HEK293 (cell line): Measurements from ENCODE around the gene MCM8.

Experiments used
- CTCF ChIA-PET: fragments of 350-600 bp; formaldehyde crosslinking; extraction: SDS; loops from one replicate; lab custom pipeline; 2021; ENCODE audit warnings: antibody characterized with exemption; lab: Yijun Ruan, JAX
- POLR2A ChIA-PET: fragments of 300-600 bp; formaldehyde crosslinking; extraction: SDS; loops from one replicate; lab custom pipeline; 2020; ENCODE audit warnings: antibody characterized with exemption, inconsistent platforms; lab: Yijun Ruan, JAX
- H3K27ac ChIP-seq: fragments of 200-500 bp; sonication (Bioruptor generic); 2 replicates; pipeline ENCODE4 v1.5.1; 2014; ENCODE audit warnings: low read depth, low read length, control low read depth, inconsistent platforms; ENCODE audit errors: extremely low read depth
- H3K36me3 ChIP-seq, 2 experiments: fragments of 200-500 bp in 1 of 2; sonication (Bioruptor generic) in 1 of 2; 1 replicate in 1 of 2; 2 replicates in 1 of 2; pipeline ENCODE4 v1.5.1; 2014 to 2017; ENCODE audit warnings: inconsistent platforms in 2 of 2, low read length in 2 of 2; ENCODE audit not compliant: control insufficient read depth in 2 of 2, insufficient read depth in 1 of 2
- H3K4me1 ChIP-seq: fragments of 200-500 bp; sonication (Bioruptor generic); 2 replicates; pipeline ENCODE4 v1.5.1; 2014; ENCODE audit warnings: mild to moderate bottlenecking, low read length, inconsistent platforms; ENCODE audit not compliant: control insufficient read depth, insufficient read depth
- H3K4me3 ChIP-seq: 2 replicates; pipeline ENCODE4 v1.5.1; 2011; ENCODE audit warnings: low read depth, mild to moderate bottlenecking, control low read depth, low read length, moderate library complexity
- H3K9me3 ChIP-seq: fragments of 200-500 bp; sonication (Bioruptor generic); 2 replicates; pipeline ENCODE4 v1.5.1; 2014; ENCODE audit warnings: low read depth, low read length, inconsistent platforms; ENCODE audit not compliant: control insufficient read depth, insufficient read depth
- HOXD13 ChIP-seq: sonication (generic); formaldehyde crosslinking; IDR thresholded peaks from 2 replicates; pipeline ENCODE4 v1.8.0; 2022; ENCODE audit warnings: missing genetic modification reagents, borderline replicate concordance
- KLF16 ChIP-seq: fragments of 450-650 bp; formaldehyde crosslinking; IDR thresholded peaks from 2 replicates; pipeline ENCODE4 v1.5.1; 2017; ENCODE audit warnings: missing biosample characterization, missing genetic modification characterization
- OSR2 ChIP-seq: fragments of 450-650 bp; formaldehyde crosslinking; IDR thresholded peaks from 2 replicates; pipeline ENCODE4 v1.5.1; 2016; ENCODE audit warnings: missing biosample characterization, missing genetic modification characterization
- OVOL3 ChIP-seq: fragments of 450-650 bp; formaldehyde crosslinking; IDR thresholded peaks from 2 replicates; pipeline ENCODE4 v1.5.1; 2016; ENCODE audit warnings: missing biosample characterization, missing genetic modification characterization
- REPIN1 ChIP-seq: fragments of 450-650 bp; formaldehyde crosslinking; IDR thresholded peaks from 2 replicates; pipeline ENCODE4 v1.5.1; 2017; ENCODE audit warnings: missing biosample characterization, missing genetic modification characterization, low read depth
- SALL2 ChIP-seq: fragments of 450-650 bp; formaldehyde crosslinking; IDR thresholded peaks from 2 replicates; pipeline ENCODE4 v1.5.0; 2017; ENCODE audit warnings: missing biosample characterization, mild to moderate bottlenecking, missing genetic modification characterization, borderline replicate concordance
- SETDB1 ChIP-seq: IDR thresholded peaks from one replicate; pipeline ENCODE4 v1.6.1; 2017; ENCODE audit warnings: mild to moderate bottlenecking, low read length, moderate library complexity, mixed read lengths; ENCODE audit not compliant: insufficient read length
- SP7 ChIP-seq: fragments of 450-650 bp; formaldehyde crosslinking; IDR thresholded peaks from 2 replicates; pipeline ENCODE4 v1.5.1; 2016; ENCODE audit warnings: missing biosample characterization, missing genetic modification characterization
- TCF7L2 ChIP-seq: IDR thresholded peaks from 2 replicates; pipeline ENCODE4 v1.6.1; 2011; ENCODE audit warnings: low read depth, mild to moderate bottlenecking, inconsistent platforms, low read length, moderate library complexity, borderline replicate concordance
- ZBTB1 ChIP-seq: fragments of 450-650 bp; formaldehyde crosslinking; IDR thresholded peaks from 2 replicates; pipeline ENCODE4 v1.5.1; 2016; ENCODE audit warnings: missing biosample characterization, missing genetic modification characterization
- ZBTB21 ChIP-seq: fragments of 450-650 bp; formaldehyde crosslinking; IDR thresholded peaks from 2 replicates; pipeline ENCODE4 v1.5.1; 2017; ENCODE audit warnings: missing biosample characterization, missing genetic modification characterization
- ZBTB7A ChIP-seq: fragments of 450-650 bp; formaldehyde crosslinking; IDR thresholded peaks from 2 replicates; pipeline ENCODE4 v1.5.1; 2016; ENCODE audit warnings: low read depth, missing biosample characterization, missing genetic modification characterization
- ZFHX2 ChIP-seq: fragments of 450-650 bp; formaldehyde crosslinking; conservative IDR thresholded peaks from 2 replicates; pipeline ENCODE4 v1.5.1; 2016; ENCODE audit warnings: missing biosample characterization, missing genetic modification characterization
- ZNF112 ChIP-seq: fragments of 450-650 bp; formaldehyde crosslinking; IDR thresholded peaks from 2 replicates; pipeline ENCODE4 v1.5.0; 2017; ENCODE audit warnings: missing biosample characterization, missing genetic modification characterization
- ZNF121 ChIP-seq: fragments of 450-650 bp; formaldehyde crosslinking; IDR thresholded peaks from 2 replicates; pipeline ENCODE4 v1.5.1; 2016; ENCODE audit warnings: missing biosample characterization, missing genetic modification characterization
- ZNF140 ChIP-seq: fragments of 450-650 bp; formaldehyde crosslinking; IDR thresholded peaks from 2 replicates; pipeline ENCODE4 v1.5.1; 2016; ENCODE audit warnings: missing biosample characterization, missing genetic modification characterization
- ZNF155 ChIP-seq: fragments of 450-650 bp; formaldehyde crosslinking; IDR thresholded peaks from 2 replicates; pipeline ENCODE4 v1.5.1; 2016; ENCODE audit warnings: missing biosample characterization, missing genetic modification characterization
- ZNF174 ChIP-seq: fragments of 450-650 bp; formaldehyde crosslinking; IDR thresholded peaks from 2 replicates; pipeline ENCODE4 v1.5.0; 2017; ENCODE audit warnings: missing biosample characterization, mild to moderate bottlenecking, missing genetic modification characterization
- ZNF211 ChIP-seq: fragments of 450-650 bp; formaldehyde crosslinking; IDR thresholded peaks from 2 replicates; pipeline ENCODE4 v1.5.1; 2016; ENCODE audit warnings: low read depth, missing biosample characterization, missing genetic modification characterization
- ZNF350 ChIP-seq: fragments of 450-650 bp; formaldehyde crosslinking; IDR thresholded peaks from 2 replicates; pipeline ENCODE4 v1.5.0; 2017; ENCODE audit warnings: missing biosample characterization, mild to moderate bottlenecking, missing genetic modification characterization
- ZNF585B ChIP-seq: fragments of 450-650 bp; formaldehyde crosslinking; IDR thresholded peaks from 2 replicates; pipeline ENCODE4 v1.5.1; 2016; ENCODE audit warnings: missing biosample characterization, missing genetic modification characterization
- ZNF624 ChIP-seq: fragments of 450-650 bp; formaldehyde crosslinking; IDR thresholded peaks from 2 replicates; pipeline ENCODE4 v1.5.1; 2017; ENCODE audit warnings: missing biosample characterization, missing genetic modification characterization
- ZNF658 ChIP-seq: fragments of 450-650 bp; formaldehyde crosslinking; IDR thresholded peaks from 2 replicates; pipeline ENCODE4; 2016; ENCODE audit warnings: missing biosample characterization, missing genetic modification characterization
- ZNF76 ChIP-seq: fragments of 450-650 bp; formaldehyde crosslinking; IDR thresholded peaks from 2 replicates; pipeline ENCODE4; 2016; ENCODE audit warnings: low read depth, missing biosample characterization, missing genetic modification characterization, borderline replicate concordance
- ZXDB ChIP-seq: fragments of 450-650 bp; formaldehyde crosslinking; IDR thresholded peaks from 2 replicates; pipeline ENCODE4 v1.5.1; 2016; ENCODE audit warnings: missing biosample characterization, missing genetic modification characterization
- TF ChIP-seq, protein P1 (sequence below): fragments of 450-650 bp; formaldehyde crosslinking; IDR thresholded peaks from 2 replicates; pipeline ENCODE4 v1.5.1; 2016; ENCODE audit warnings: missing biosample characterization, missing genetic modification characterization, low read depth
- TF ChIP-seq, protein P2 (sequence below): fragments of 450-650 bp; formaldehyde crosslinking; IDR thresholded peaks from 2 replicates; pipeline ENCODE4 v1.5.1; 2016; ENCODE audit warnings: missing biosample characterization, missing genetic modification characterization
- TF ChIP-seq, protein P3 (sequence below): fragments of 450-650 bp; formaldehyde crosslinking; IDR thresholded peaks from 2 replicates; pipeline ENCODE4 v1.5.1; 2016; ENCODE audit warnings: missing biosample characterization, missing genetic modification characterization
- TF ChIP-seq, protein P4 (sequence below): fragments of 450-650 bp; formaldehyde crosslinking; IDR thresholded peaks from 2 replicates; pipeline ENCODE4 v1.5.1; 2016; ENCODE audit warnings: missing biosample characterization, missing genetic modification characterization

Gene MCM8

DNA sequence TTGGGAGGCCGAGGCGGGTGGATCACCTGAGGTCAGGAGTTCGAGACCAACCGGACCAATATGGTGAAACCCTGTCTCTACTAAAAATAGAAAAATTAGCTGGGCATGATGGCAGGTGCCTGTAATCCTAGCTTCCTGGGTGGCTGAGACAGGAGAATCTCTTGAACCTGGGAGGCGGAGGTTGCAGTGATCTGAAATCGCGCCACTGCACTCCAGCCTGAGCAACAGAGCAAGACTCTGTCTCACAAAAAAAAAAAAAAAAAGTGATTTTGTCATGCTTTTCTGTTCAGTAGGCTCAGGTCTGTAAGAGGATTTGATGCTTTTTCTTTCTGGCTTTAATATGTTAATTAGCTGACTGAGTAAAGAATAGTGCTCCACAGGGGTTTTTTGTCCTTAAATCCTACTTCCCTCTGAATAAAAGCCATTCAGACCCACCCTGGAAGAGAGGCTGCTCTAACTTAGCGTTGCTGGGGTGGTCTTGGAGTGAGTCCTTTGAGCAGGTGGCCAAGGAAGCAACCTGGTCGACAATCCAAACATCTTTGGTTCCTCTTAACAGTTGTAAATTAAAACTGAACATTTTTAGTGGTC, 19.0 kb downstream of the MCM8 start (continued):
- TF ChIP-seq SP7 (tag by site-specific recombination) = no peak
- TF ChIP-seq ZNF155 (tag by site-specific recombination) = no peak
- TF ChIP-seq ZNF585B (tag by site-specific recombination) = no peak
- no peak for TF ChIP-seq ZNF121 (tag by site-specific recombination)
- no peak for TF ChIP-seq ZFHX2 (tag by site-specific recombination)
- TF ChIP-seq, all 188 proteins: peak for 0

DNA sequence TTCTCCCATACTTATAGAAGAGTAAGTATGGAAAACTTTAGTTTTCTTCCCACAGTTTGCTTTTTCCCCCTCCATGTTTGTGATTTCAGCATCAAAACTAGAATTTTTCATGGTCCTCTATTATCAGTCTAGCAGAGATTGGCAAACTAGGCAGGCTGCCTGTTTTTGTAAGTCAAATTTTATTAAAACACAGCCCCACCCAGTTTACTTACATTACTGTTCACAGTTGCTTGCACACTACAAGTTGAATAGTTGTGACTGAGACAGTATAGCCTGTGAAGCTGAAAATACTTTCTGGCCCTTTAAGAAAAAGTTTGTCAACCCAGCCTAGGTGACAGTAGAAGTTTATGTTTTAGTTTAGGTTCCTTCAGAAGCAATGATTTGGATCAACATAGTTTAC, 19.5 kb downstream of the MCM8 start:
- no peaks in the 10 kb centered on the region for H3K9me3 ChIP-seq
- ChIA-PET POLR2A (no interaction called here), CTCF (no interaction called here)
- peaks cover 36 to 90% of the 10 kb centered on the region in 2 experiments for H3K36me3 ChIP-seq
- H3K4me3 ChIP-seq = no peak overlapping the region
- no peak overlapping the region for H3K27ac ChIP-seq
- H3K4me1 ChIP-seq = no peaks in the 10 kb centered on the region
- TF ChIP-seq, protein P1, sequence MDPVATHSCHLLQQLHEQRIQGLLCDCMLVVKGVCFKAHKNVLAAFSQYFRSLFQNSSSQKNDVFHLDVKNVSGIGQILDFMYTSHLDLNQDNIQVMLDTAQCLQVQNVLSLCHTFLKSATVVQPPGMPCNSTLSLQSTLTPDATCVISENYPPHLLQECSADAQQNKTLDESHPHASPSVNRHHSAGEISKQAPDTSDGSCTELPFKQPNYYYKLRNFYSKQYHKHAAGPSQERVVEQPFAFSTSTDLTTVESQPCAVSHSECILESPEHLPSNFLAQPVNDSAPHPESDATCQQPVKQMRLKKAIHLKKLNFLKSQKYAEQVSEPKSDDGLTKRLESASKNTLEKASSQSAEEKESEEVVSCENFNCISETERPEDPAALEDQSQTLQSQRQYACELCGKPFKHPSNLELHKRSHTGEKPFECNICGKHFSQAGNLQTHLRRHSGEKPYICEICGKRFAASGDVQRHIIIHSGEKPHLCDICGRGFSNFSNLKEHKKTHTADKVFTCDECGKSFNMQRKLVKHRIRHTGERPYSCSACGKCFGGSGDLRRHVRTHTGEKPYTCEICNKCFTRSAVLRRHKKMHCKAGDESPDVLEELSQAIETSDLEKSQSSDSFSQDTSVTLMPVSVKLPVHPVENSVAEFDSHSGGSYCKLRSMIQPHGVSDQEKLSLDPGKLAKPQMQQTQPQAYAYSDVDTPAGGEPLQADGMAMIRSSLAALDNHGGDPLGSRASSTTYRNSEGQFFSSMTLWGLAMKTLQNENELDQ (tag by site-specific recombination) = no peak
- TF ChIP-seq ZNF121 (tag by site-specific recombination) = no peak
- no peak for TF ChIP-seq ZXDB (tag by site-specific recombination)
- TF ChIP-seq TCF7L2 = no peak
- TF ChIP-seq ZNF658 (tag by site-specific recombination) = no peak
- no peak for TF ChIP-seq ZNF112 (tag by site-specific recombination)
- no peak for TF ChIP-seq ZNF624 (tag by site-specific recombination)
- TF ChIP-seq KLF16 (tag by site-specific recombination) = no peak
- no peak for TF ChIP-seq ZBTB1
- no peak for TF ChIP-seq SALL2
- TF ChIP-seq ZNF140 = no peak
- TF ChIP-seq, protein P2, sequence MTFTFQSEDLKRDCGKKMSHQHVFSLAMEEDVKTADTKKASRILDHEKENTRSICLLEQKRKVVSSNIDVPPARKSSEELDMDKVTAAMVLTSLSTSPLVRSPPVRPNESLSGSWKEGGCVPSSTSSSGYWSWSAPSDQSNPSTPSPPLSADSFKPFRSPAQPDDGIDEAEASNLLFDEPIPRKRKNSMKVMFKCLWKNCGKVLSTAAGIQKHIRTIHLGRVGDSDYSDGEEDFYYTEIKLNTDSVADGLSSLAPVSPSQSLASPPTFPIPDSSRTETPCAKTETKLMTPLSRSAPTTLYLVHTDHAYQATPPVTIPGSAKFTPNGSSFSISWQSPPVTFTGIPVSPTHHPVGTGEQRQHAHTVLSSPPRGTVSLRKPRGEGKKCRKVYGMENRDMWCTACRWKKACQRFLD (tag by site-specific recombination) = no peak
- no peak for TF ChIP-seq ZNF350 (tag by site-specific recombination)
- no peak for TF ChIP-seq ZNF174
- no peak for TF ChIP-seq HOXD13 (CRISPR knock-in tag)
- TF ChIP-seq REPIN1 (tag by site-specific recombination) = no peak
- TF ChIP-seq ZNF211 (tag by site-specific recombination) = no peak

DNA sequence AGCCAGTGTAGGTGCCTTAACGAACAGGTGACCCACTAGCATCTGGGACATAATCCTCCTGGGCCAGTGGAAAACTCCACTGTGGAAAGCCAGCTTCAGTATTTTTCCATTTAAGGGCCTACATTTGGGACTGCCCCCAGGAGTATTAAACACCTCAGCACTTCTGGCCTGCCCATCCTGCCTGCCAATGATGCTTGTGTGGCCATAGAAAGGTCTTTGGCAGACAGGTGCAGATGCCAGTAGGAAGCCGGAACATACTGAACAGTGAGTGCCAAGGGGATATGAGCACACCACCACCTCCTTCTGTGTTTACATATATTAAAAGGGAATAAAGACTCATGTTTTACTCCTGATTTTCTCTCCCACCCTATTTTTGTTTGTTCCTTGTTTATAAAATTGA, 19.9 kb downstream of the MCM8 start:
- H3K4me1 ChIP-seq = no peaks in the 10 kb centered on the region
- H3K27ac ChIP-seq = no peak overlapping the region
- H3K4me3 ChIP-seq = no peak overlapping the region
- POLR2A ChIA-PET = no interaction called here
- H3K9me3 ChIP-seq = no peaks in the 10 kb centered on the region
- CTCF ChIA-PET = no interaction called here
- H3K36me3 ChIP-seq = peaks cover 34 to 88% of the 10 kb centered on the region in 2 experiments
- no peak for TF ChIP-seq ZNF121 (tag by site-specific recombination)
- no peak for TF ChIP-seq ZXDB (tag by site-specific recombination)
- no peak for TF ChIP-seq ZBTB21 (tag by site-specific recombination)
- TF ChIP-seq TCF7L2 = no peak
- TF ChIP-seq, protein P3, sequence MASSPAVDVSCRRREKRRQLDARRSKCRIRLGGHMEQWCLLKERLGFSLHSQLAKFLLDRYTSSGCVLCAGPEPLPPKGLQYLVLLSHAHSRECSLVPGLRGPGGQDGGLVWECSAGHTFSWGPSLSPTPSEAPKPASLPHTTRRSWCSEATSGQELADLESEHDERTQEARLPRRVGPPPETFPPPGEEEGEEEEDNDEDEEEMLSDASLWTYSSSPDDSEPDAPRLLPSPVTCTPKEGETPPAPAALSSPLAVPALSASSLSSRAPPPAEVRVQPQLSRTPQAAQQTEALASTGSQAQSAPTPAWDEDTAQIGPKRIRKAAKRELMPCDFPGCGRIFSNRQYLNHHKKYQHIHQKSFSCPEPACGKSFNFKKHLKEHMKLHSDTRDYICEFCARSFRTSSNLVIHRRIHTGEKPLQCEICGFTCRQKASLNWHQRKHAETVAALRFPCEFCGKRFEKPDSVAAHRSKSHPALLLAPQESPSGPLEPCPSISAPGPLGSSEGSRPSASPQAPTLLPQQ (tag by site-specific recombination) = no peak
- TF ChIP-seq ZNF76 (tag by site-specific recombination) = no peak
- TF ChIP-seq, protein P4, sequence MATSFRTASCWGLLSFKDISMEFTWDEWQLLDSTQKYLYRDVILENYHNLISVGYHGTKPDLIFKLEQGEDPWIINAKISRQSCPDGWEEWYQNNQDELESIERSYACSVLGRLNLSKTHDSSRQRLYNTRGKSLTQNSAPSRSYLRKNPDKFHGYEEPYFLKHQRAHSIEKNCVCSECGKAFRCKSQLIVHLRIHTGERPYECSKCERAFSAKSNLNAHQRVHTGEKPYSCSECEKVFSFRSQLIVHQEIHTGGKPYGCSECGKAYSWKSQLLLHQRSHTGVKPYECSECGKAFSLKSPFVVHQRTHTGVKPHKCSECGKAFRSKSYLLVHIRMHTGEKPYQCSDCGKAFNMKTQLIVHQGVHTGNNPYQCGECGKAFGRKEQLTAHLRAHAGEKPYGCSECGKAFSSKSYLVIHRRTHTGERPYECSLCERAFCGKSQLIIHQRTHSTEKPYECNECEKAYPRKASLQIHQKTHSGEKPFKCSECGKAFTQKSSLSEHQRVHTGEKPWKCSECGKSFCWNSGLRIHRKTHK = no peak
- no peak for TF ChIP-seq OVOL3 (tag by site-specific recombination)
- TF ChIP-seq SETDB1 = no peak
- no peak for TF ChIP-seq OSR2 (tag by site-specific recombination)
- TF ChIP-seq ZBTB7A (tag by site-specific recombination) = no peak
